GM23248 (cell line): ENCODE measurements around the gene LCE3B. TPM values are rescaled to one million over a fixed set of nuclear protein-coding genes. Genes with fewer than 3 reads are reported as not detected.
A peak's percentile ranks its signal among the peaks of the same experiment; 100 is the strongest.
"Not testable (repeated sequence)": the region's sequence is repeated elsewhere in the genome, so short reads cannot be mapped to it uniquely, and the experiment has no call there.

Source experiments
- DNase-seq: peaks from one replicate; pipeline ENCODE4 v3.0.0-alpha.2; 2015
- H2AFZ ChIP-seq: fragments of 200-600 bp; sonication (generic); 2 replicates; pipeline ENCODE4 v1.6.1; 2016; ENCODE audit warnings: antibody characterized with exemption
- H3F3A ChIP-seq: fragments of 200-600 bp; sonication (generic); 2 replicates; pipeline ENCODE4 v1.6.1; 2016; ENCODE audit warnings: mild to moderate bottlenecking, antibody characterized with exemption, mixed run types; ENCODE audit not compliant: insufficient read depth
- H3K27ac ChIP-seq: fragments of 200-600 bp; sonication (generic); 2 replicates; pipeline ENCODE4 v1.5.1; 2016; ENCODE audit warnings: mild to moderate bottlenecking
- H3K27me3 ChIP-seq: fragments of 200-600 bp; sonication (generic); replicated peaks from 2 replicates; pipeline ENCODE4 v1.6.1; 2016; ENCODE audit warnings: mild to moderate bottlenecking; ENCODE audit not compliant: insufficient read depth
- H3K36me3 ChIP-seq: fragments of 200-600 bp; sonication (generic); 2 replicates; pipeline ENCODE4 v1.6.1; 2016; ENCODE audit warnings: low read depth, mild to moderate bottlenecking
- H3K4me1 ChIP-seq: fragments of 200-600 bp; sonication (generic); 2 replicates; pipeline ENCODE4 v1.6.1; 2016; ENCODE audit warnings: mild to moderate bottlenecking; ENCODE audit not compliant: insufficient read depth
- H3K4me2 ChIP-seq: fragments of 200-600 bp; sonication (generic); one replicate; pipeline ENCODE4 v1.6.1; 2016; ENCODE audit warnings: mild to moderate bottlenecking; ENCODE audit not compliant: unreplicated experiment
- H3K4me3 ChIP-seq: fragments of 200-600 bp; sonication (generic); 2 replicates; pipeline ENCODE4 v1.5.1; 2016; ENCODE audit warnings: mild to moderate bottlenecking
- H3K79me2 ChIP-seq: fragments of 200-600 bp; sonication (generic); 2 replicates; pipeline ENCODE4 v1.6.1; 2016; ENCODE audit warnings: mild to moderate bottlenecking; ENCODE audit not compliant: insufficient read depth
- H3K9ac ChIP-seq: fragments of 200-600 bp; sonication (generic); 2 replicates; pipeline ENCODE4 v1.6.1; 2016; ENCODE audit warnings: mild to moderate bottlenecking
- H3K9me2 ChIP-seq: fragments of 200-600 bp; sonication (generic); 2 replicates; pipeline ENCODE4 v1.6.1; 2016; ENCODE audit warnings: mixed run types, mild to moderate bottlenecking, moderate library complexity; ENCODE audit not compliant: insufficient read depth
- H3K9me3 ChIP-seq: fragments of 200-600 bp; sonication (generic); one replicate; pipeline ENCODE4 v1.6.1; 2017; ENCODE audit warnings: low read depth
- H4K20me1 ChIP-seq: fragments of 200-600 bp; sonication (generic); 2 replicates; pipeline ENCODE4 v1.6.0; 2016; ENCODE audit not compliant: insufficient read depth
- EZH2 ChIP-seq: fragments of 200-600 bp; sonication (generic); IDR thresholded peaks from 2 replicates; pipeline ENCODE4 v1.6.1; 2018; ENCODE audit warnings: antibody characterized with exemption, mild to moderate bottlenecking; ENCODE audit not compliant: insufficient read depth, poor library complexity, severe bottlenecking
- EZH2phosphoT487 ChIP-seq: fragments of 200-600 bp; sonication (generic); IDR thresholded peaks from 2 replicates; pipeline ENCODE4 v1.6.1; 2018; ENCODE audit warnings: antibody characterized with exemption, moderate library complexity, mild to moderate bottlenecking, low read depth; ENCODE audit not compliant: insufficient read depth
- WGBS, 2 experiments: methylation state at CpG; one replicate each; pipeline ENCODE4 v1.1.6; 2015 to 2017; ENCODE audit warnings: low lambda C conversion rate in 2 of 2, low coverage in 1 of 2; ENCODE audit errors: missing lambda C conversion rate in 2 of 2; 5-methylcytosine and 5-hydroxymethylcytosine counted together
- in situ Hi-C: fragments of 300-500 bp; cut with MboI; formaldehyde crosslinking; loops from 2 replicates; pipeline ENCODE4 v1.15.0; 2020
- polyA plus RNA-seq: library from polyadenylated mRNA; unstranded; fragments of >200 nt; fragmentation: Nextera tagmentation; extraction: Ambion mirVana; gene quantifications from 2 replicates; pipeline ENCODE4 v1.2.1, GENCODE V29; 2016
- total RNA-seq: library from RNA; depleted of rRNA; stranded (reverse); fragments of >200 nt; shearing (Covaris generic); gene quantifications from 2 replicates; pipeline ENCODE4 v1.2.3, GENCODE V29; 2014

Gene LCE3B
- total and polyA plus RNA-seq, 2 experiments from 2014 or later: not detected

GRCh38 chr1:152577168-152577567, 36.4 kb upstream of the LCE3B start:
- no peak for TF ChIP-seq EZH2phosphoT487
- no peak for TF ChIP-seq EZH2
- no peaks in the 10 kb centered on the region for H4K20me1 ChIP-seq
- peaks cover 9% of the 10 kb centered on the region for H3K4me1 ChIP-seq
- H3K9me2 ChIP-seq: no peaks in the 10 kb centered on the region
- no peaks in the 10 kb centered on the region for H3F3A ChIP-seq
- no peak overlapping the region for H3K4me3 ChIP-seq
- 13 to 33% methylated on average over 2 of the region's 2 CpGs for WGBS, 2 experiments
- no peak overlapping the region for H3K9ac ChIP-seq
- peak overlapping the region; percentile 35 for H3K4me2 ChIP-seq
- peak; percentile 70 for DNase-seq
- in situ Hi-C loops: no loop called here
- H3K27me3 ChIP-seq: peaks cover 21% of the 10 kb centered on the region; the same call in 1 of the 2 replicates
- no peaks in the 10 kb centered on the region for H3K9me3 ChIP-seq
- H3K79me2 ChIP-seq: no peaks in the 10 kb centered on the region
- no peak overlapping the region for H2AFZ ChIP-seq
- no peak overlapping the region for H3K27ac ChIP-seq
- no peaks in the 10 kb centered on the region for H3K36me3 ChIP-seq

GRCh38 chr1:152579526-152579925, 34.1 kb upstream of the LCE3B start:
- in situ Hi-C loops, H3F3A ChIP-seq, H3K4me1 ChIP-seq, H3K4me3 ChIP-seq, H3K9me3 ChIP-seq, H3K4me2 ChIP-seq, H3K27ac ChIP-seq, H2AFZ ChIP-seq, H4K20me1 ChIP-seq, H3K36me3 ChIP-seq, H3K9me2 ChIP-seq, H3K9ac ChIP-seq, H3K79me2 ChIP-seq, DNase-seq: not testable (repeated sequence)
- 54 to 59% methylated on average over 8 to 9 of the region's 9 CpGs for WGBS, 2 experiments
- H3K27me3 ChIP-seq: peaks cover 10% of the 10 kb centered on the region; the same call in 1 of the 2 replicates

- WGBS, 2 experiments: 22 to 24% methylated on average over 4 of the region's 4 CpGs
- H3K27ac ChIP-seq: no peak within 1 kb of the TSS
- in situ Hi-C loops: no loop called here
These were observed 33.2 kb upstream of the LCE3B start, which contains the start of gene LCE3D for GRCh38 chr1:152580433-152580832. LCE3D (minus strand) TSS chr1:152580516; CDS start chr1:152579936, 580 bp downstream.

GRCh38 chr1:152582647-152583046, 31.0 kb upstream of the LCE3B start:
- H3K9ac ChIP-seq: no peak overlapping the region
- H2AFZ ChIP-seq: no peak overlapping the region
- H3F3A ChIP-seq: no peaks in the 10 kb centered on the region
- H4K20me1 ChIP-seq: no peaks in the 10 kb centered on the region
- H3K9me2 ChIP-seq: no peaks in the 10 kb centered on the region
- H3K4me1 ChIP-seq: peaks cover 3% of the 10 kb centered on the region
- in situ Hi-C loops: no loop called here
- no peak overlapping the region for H3K27ac ChIP-seq
- H3K36me3 ChIP-seq: no peaks in the 10 kb centered on the region
- no peak overlapping the region for H3K4me3 ChIP-seq
- no peak overlapping the region for H3K4me2 ChIP-seq
- no peaks in the 10 kb centered on the region for H3K9me3 ChIP-seq
- peak; percentile 77 for DNase-seq
- WGBS, 2 experiments: 7 to 10% methylated on average over 1 of the region's 1 CpG
- H3K27me3 ChIP-seq: 0 out of 2 replicates have a peak, but pooled peaks cover 4% of the 10 kb centered on the region
- H3K79me2 ChIP-seq: no peaks in the 10 kb centered on the region
- TF ChIP-seq EZH2 (no peak), EZH2phosphoT487 (no peak)

More at GRCh38 chr1:152580433-152580832, 33.2 kb upstream of the LCE3B start, which contains the start of gene LCE3D:
- no peak within 1 kb of the TSS for H2AFZ ChIP-seq
- H4K20me1 ChIP-seq: no peaks in the 10 kb centered on the region
- H3K79me2 ChIP-seq: no peaks in the 10 kb centered on the region
- H3K4me2 ChIP-seq: no peak within 1 kb of the TSS
- no peaks in the 10 kb centered on the region for H3K36me3 ChIP-seq
- DNase-seq: peak; percentile 27
- no peak within 1 kb of the TSS for H3K9ac ChIP-seq
- H3K4me3 ChIP-seq: no peak within 1 kb of the TSS
- 0 out of 2 replicates have a peak, but pooled peaks cover 4% of the 10 kb centered on the region for H3K27me3 ChIP-seq
- TF ChIP-seq EZH2phosphoT487 (no peak), EZH2 (no peak)
- H3F3A ChIP-seq: no peaks in the 10 kb centered on the region
- H3K9me2 ChIP-seq: no peaks in the 10 kb centered on the region
- H3K9me3 ChIP-seq: no peaks in the 10 kb centered on the region
- peaks cover 9% of the 10 kb centered on the region for H3K4me1 ChIP-seq

- TF ChIP-seq EZH2phosphoT487: no peak
- no peak for TF ChIP-seq EZH2
- Histone ChIP-seq H3K9ac (no peak overlapping the region), H3K4me2 (no peak overlapping the region), H3K9me2 (no peaks in the 10 kb centered on the region), H4K20me1 (no peaks in the 10 kb centered on the region), H3K36me3 (no peaks in the 10 kb centered on the region), H3K9me3 (no peaks in the 10 kb centered on the region), H3K27ac (no peak overlapping the region), H3K79me2 (no peaks in the 10 kb centered on the region), H3K4me1 (no peaks in the 10 kb centered on the region), H3K27me3 (no peaks in the 10 kb centered on the region), H2AFZ (no peak overlapping the region), H3F3A (no peaks in the 10 kb centered on the region), H3K4me3 (no peak overlapping the region)
- no peak for DNase-seq
- no CpG with 5 or more reads among the region's 1 CpG for WGBS, 2 experiments
- in situ Hi-C loops: no loop called here
These were observed 28.0 kb upstream of the LCE3B start for GRCh38 chr1:152585586-152585985.
